Measurements from ENCODE around the gene DCAF5. TPM values are rescaled to one million over a fixed set of nuclear protein-coding genes. Genes with fewer than 3 reads are reported as not detected.
A peak's percentile ranks its signal among the peaks of the same experiment; 100 is the strongest.

Gene DCAF5
- total RNA-seq, 1 experiment from 2014 or later: 12.8 TPM

DNA sequence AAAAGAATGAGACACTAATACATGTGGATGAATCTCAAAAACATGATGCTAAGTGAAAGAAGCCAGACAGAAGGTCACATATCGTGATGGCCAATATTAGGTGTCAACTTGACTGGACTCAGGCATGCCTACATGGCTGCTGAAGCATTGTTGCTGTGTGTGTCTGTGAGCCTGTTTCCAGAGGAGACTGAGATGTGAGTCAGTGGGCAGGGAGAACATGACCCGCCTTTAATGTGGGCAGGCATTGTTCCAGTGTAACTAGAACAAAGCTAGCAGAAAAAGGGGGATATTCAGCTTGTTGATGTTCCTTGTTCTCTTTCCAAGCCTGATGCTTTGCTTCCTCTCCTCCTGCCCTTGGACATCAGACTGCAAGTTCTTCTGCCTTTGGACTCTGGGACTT lies 47.6 kb downstream of the DCAF5 start:
- peak; percentile 39 to 61 for DNase-seq (ENCODE audit: low read depth in 1 of 2, low spot score in 2 of 2)
- no peak overlapping the region for H3K4me3 ChIP-seq
- H3K27me3 ChIP-seq (replicated peaks): no peaks in the 10 kb centered on the region
- peaks cover 14% of the 10 kb centered on the region for H3K4me1 ChIP-seq (replicated peaks)
- H3K27ac ChIP-seq: no peak overlapping the region
- no peaks in the 10 kb centered on the region for H3K9me3 ChIP-seq (replicated peaks)
- H3K36me3 ChIP-seq: peaks cover 15% of the 10 kb centered on the region

DNA sequence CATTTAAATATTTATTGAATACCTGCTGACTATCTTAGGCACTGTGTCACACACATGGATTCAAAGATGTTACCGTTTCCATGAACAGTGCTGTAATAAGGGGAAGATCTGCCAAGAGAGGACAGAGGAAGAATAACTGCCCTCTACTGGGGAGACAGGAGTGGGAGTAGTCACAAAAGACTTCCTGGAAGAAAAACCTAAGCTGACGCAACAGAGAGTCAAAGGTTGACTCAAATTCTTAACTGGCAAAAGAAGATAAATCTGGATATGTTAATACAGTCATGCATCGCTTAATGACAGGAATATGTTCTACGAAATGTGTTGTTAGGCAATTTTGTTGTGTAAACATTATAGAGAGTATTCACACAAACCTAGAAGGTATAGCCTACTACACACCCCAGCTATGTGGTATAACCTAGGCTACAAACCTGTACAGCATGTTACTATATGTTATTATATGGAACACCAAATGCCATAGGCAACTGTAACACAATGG lies 51.5 kb downstream of the DCAF5 start:
- no peaks in the 10 kb centered on the region for H3K9me3 ChIP-seq (replicated peaks)
- H3K27ac ChIP-seq: peak overlapping the region; percentile 23; the same call in 1 of the 2 replicates
- H3K27me3 ChIP-seq (replicated peaks): no peaks in the 10 kb centered on the region
- no peak overlapping the region for H3K4me3 ChIP-seq
- H3K4me1 ChIP-seq (replicated peaks): peaks cover 24% of the 10 kb centered on the region
- peaks cover 6% of the 10 kb centered on the region; the same call in 1 of the 2 replicates for H3K36me3 ChIP-seq
- peak; percentile 46 to 52 for DNase-seq (ENCODE audit: low read depth in 1 of 2, low spot score in 2 of 2)

DNA sequence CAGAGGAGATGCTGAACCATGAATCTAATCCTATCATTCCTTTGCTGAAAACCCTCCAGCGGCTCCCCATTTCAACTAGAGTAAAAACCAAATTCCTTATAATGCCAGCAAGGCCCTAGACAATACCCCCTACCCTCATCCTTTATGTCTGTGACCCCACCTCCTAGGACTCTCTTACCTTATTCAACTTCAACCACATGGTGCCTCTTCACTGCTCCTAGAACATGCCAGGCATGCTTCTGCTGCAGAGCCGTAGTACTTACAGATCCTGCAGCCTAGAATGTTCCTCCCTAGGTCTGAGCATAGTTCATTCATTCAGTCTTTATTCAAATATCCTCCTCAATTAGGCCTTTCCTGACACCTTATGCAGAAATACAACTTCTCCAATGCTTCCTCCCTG lies 54.9 kb downstream of the DCAF5 start:
- peaks cover 55% of the 10 kb centered on the region for H3K4me1 ChIP-seq (replicated peaks)
- no peak overlapping the region for H3K27ac ChIP-seq
- H3K4me3 ChIP-seq: no peak overlapping the region
- H3K27me3 ChIP-seq (replicated peaks): no peaks in the 10 kb centered on the region
- DNase-seq (ENCODE audit: low read depth in 1 of 2, low spot score in 2 of 2): no peak
- peaks cover 8% of the 10 kb centered on the region; the same call in 1 of the 2 replicates for H3K36me3 ChIP-seq
- H3K9me3 ChIP-seq (replicated peaks): no peaks in the 10 kb centered on the region

DNA sequence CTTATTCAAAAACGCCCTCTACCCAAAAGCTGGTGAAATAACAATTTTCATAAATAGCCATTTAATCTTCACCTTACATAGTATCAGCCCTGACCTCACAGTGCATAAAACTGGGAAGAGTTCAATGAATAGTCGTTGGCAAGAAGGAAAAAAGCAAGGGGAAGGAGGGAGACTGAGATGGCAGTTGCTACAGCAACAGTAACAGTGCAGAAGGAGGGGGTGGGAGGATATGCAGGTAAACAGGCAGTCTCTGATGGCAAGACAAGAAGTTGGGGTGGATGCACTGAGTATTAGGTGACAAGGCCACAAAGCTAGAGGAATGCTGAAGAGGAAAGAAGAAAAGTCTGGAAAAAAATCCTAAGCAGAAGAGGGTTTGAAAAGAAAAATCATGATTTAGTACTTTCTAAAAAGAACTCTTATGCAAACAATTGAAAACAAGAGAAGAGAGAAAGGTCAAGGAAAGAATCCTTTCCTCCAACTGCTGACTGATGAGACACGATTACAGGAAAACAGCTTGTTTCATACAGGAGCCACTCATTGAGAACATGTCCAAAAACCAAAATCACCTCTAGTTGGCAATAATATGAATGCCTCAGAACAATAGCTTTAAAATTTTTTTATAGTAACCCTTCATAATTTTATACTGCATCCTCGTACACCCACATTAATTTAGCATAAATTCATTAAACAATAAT lies 56.0 kb downstream of the DCAF5 start:
- Histone ChIP-seq H3K9me3 (replicated peaks) (no peaks in the 10 kb centered on the region), H3K4me1 (replicated peaks) (peaks cover 61% of the 10 kb centered on the region), H3K27me3 (replicated peaks) (no peaks in the 10 kb centered on the region), H3K36me3 (peaks cover 5% of the 10 kb centered on the region; the same call in 1 of the 2 replicates), H3K27ac (no peak overlapping the region), H3K4me3 (no peak overlapping the region)
- DNase-seq (ENCODE audit: low read depth in 1 of 2, low spot score in 2 of 2): no peak

DNA sequence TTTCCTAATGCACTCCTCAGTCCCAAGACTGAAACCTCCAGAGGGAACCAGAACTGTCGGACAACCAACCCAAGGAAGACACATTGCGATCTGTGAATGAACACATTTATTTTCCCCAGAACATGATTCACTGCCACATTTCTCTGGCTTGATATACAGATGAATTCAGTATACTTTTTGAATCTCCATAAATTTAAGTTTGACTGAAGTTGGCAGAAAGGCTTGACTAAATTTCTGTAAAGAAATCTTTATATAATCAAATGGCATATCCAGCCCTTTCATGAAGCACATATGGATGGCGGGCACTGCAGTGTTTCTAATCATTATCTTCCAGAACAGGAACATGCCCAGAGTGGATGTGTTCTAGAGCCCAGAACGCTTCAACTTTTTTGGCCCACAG lies 56.7 kb downstream of the DCAF5 start:
- Histone ChIP-seq H3K4me3 (no peak overlapping the region), H3K27ac (no peak overlapping the region), H3K4me1 (replicated peaks) (peaks cover 55% of the 10 kb centered on the region), H3K9me3 (replicated peaks) (no peaks in the 10 kb centered on the region), H3K27me3 (replicated peaks) (no peaks in the 10 kb centered on the region), H3K36me3 (peaks cover 11% of the 10 kb centered on the region)
- DNase-seq (ENCODE audit: low read depth in 1 of 2, low spot score in 2 of 2): no peak

DNA sequence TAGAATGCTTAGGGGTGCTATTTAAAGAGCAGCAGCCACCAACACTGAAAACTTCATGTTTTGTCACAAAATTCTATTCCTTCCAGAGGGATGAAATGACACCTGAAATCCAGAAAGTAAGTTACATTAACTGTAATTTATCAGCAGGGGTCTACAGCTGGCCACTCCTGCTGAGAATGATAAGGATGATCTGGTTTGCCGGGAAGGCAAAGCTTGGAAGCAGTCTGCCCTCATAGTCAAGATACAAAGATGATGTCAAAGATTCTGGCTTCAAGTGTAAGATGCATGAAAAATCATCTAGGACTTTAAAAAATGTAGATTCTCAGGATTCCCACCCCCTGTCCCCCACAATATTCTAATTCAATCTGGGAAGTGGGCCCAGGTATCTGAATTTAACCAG lies 58.4 kb downstream of the DCAF5 start:
- peaks cover 24% of the 10 kb centered on the region for H3K36me3 ChIP-seq
- DNase-seq (ENCODE audit: low read depth in 1 of 2, low spot score in 2 of 2): no peak
- H3K27me3 ChIP-seq (replicated peaks): no peaks in the 10 kb centered on the region
- no peaks in the 10 kb centered on the region for H3K9me3 ChIP-seq (replicated peaks)
- peaks cover 52% of the 10 kb centered on the region for H3K4me1 ChIP-seq (replicated peaks)
- H3K27ac ChIP-seq: peak overlapping the region; percentile 31
- no peak overlapping the region for H3K4me3 ChIP-seq

DNA sequence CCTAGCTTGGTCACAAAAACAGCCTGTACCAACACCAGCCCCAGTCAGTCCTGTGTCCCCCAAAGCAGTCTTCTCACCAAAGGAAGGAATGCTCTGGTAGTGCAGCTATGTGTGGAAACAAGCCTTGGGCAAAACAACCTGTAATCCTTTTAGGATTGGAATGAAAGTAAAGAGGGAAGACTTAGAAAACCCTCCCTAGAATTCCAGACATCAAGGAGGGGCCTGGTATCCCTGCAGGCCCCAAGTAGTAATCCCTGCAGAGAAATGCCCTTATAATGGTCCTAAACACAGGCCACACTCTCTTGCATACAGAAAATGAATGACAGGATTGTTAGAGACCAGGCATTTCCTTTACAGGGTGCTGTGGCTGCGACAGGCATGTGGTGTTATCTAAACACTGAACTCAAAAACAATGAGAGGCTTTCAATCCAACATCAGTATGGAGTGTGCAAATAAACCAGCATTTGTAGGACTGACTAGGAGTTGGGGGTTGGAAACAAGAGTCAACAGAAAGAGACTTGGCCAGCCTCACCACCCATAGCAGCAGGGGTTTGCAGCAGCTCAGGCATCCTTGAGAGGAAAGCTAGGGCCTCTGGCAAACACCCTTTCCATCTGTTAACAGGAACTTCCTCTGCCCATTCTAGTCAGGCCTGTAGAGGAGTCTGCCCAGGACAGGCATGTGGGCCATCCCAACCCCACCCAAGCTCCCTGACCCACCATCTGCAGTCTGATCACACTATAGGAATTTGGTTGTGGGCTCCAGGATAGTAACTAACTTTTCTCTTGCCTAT lies 59.1 kb downstream of the DCAF5 start:
- Histone ChIP-seq H3K27me3 (replicated peaks) (no peaks in the 10 kb centered on the region), H3K36me3 (peaks cover 29% of the 10 kb centered on the region)
- DNase-seq (ENCODE audit: low read depth in 1 of 2, low spot score in 2 of 2): peak; percentile 75 to 87

DNA sequence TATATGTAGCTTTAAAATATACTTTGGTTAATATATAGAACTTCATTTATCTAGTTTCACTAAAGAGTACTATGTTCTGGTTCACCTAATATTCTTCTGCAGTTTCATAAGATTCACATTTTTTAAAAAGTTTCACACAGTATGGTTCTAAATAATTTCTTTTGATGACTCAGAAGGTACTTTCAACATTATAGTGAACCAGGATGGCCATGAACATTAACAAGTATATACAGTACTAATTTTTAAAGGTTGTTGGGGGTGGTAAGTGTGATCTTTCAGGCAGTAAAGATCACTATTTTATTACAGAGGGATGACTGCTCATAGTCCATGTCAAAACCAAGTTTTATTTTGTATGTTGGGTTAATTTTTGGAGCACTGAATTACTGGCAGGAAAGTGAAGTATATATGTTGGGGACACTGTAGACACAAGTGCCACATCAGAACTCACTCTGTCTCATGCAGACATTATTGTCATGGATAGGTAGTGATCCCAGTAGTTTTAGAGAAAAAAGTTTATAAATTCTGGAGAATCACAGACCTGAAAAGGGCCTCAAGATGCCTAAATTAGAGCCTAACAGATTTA lies 60.0 kb downstream of the DCAF5 start:
- Histone ChIP-seq H3K4me1 (replicated peaks) (peaks cover 60% of the 10 kb centered on the region), H3K27me3 (replicated peaks) (no peaks in the 10 kb centered on the region), H3K9me3 (replicated peaks) (no peaks in the 10 kb centered on the region), H3K36me3 (peaks cover 29% of the 10 kb centered on the region), H3K27ac (peak overlapping the region; percentile 33), H3K4me3 (no peak overlapping the region)
- DNase-seq (ENCODE audit: low read depth in 1 of 2, low spot score in 2 of 2): no peak

More for the DNA sequence above, 59.1 kb downstream of the DCAF5 start:
- Histone ChIP-seq H3K9me3 (replicated peaks) (no peaks in the 10 kb centered on the region), H3K27ac (peak overlapping the region; percentile 33), H3K4me3 (no peak overlapping the region), H3K4me1 (replicated peaks) (peaks cover 54% of the 10 kb centered on the region)

DNA sequence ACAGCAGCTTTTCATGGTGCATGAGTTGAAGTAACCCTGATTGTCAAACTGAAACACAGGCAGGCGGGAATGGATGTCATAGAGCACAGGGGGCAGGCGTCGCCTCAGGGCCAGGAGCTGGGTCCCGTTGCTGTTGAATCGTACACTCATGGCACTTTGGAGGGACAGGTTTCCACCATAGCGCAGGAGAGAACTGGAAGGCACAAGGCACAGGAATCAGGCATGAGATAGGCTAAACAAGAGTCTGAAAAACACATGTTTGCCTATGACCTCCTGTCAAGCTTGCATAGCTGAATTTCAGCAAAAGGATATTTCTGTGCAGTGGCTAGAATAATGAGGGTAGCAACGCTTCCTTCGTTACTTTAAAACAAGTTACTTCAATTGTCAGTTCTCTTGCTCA lies 61.2 kb downstream of the DCAF5 start:
- Histone ChIP-seq H3K36me3 (peaks cover 29% of the 10 kb centered on the region), H3K27ac (no peak overlapping the region), H3K4me3 (no peak overlapping the region), H3K4me1 (replicated peaks) (peaks cover 50% of the 10 kb centered on the region), H3K27me3 (replicated peaks) (no peaks in the 10 kb centered on the region), H3K9me3 (replicated peaks) (no peaks in the 10 kb centered on the region)
- no peak for DNase-seq (ENCODE audit: low read depth in 1 of 2, low spot score in 2 of 2)

DNA sequence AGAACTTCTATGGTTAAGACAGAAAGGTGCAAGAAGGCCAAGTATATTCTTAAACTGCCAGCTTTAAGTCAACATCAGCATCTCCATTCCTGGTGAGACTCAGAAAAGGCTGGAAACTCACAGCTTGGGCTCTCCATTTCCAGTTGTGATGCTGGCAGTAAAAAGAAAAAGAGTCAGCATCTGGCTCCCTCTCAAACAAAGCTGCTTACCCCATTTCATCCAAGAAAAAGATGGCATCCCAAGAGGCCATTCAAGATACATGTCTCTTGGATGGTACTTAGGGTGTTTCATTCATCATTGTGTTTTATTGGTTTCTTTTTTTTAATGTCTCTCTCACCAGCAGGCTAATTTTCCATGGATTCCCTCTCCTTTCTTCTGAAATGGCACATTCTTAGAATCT lies 61.9 kb downstream of the DCAF5 start:
- DNase-seq (ENCODE audit: low read depth in 1 of 2, low spot score in 2 of 2): no peak
- Histone ChIP-seq H3K27ac (no peak overlapping the region), H3K4me3 (no peak overlapping the region), H3K9me3 (replicated peaks) (no peaks in the 10 kb centered on the region), H3K27me3 (replicated peaks) (no peaks in the 10 kb centered on the region), H3K4me1 (replicated peaks) (peaks cover 46% of the 10 kb centered on the region), H3K36me3 (peaks cover 29% of the 10 kb centered on the region)

DNA sequence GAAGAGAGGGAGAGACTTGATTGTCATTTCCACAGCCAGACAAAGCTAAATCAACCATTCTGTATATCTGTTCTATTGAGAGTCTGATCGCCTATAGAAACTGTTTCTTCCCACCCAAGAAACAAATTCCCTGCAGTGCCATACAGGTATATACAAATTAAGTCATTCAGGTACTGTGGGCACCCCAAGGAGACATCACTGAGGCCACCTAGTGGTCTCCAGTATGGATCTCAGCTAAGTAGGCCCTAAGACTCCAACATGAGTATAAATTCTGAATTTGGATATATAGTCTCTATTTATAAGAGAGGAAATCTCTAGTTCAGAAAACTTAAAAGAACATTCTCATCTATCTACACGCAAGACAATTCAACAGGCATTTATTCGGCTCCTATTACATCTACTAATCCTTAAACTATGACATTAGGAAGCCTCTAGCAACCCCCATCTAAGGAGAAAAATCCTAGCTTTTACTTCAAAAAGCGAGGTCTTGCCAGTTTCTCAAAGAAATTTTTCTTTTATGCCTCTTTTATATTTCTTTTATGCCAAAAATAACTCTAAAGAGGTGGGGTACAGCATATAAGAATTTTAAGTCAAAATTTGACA lies 62.6 kb downstream of the DCAF5 start:
- Histone ChIP-seq H3K9me3 (replicated peaks) (no peaks in the 10 kb centered on the region), H3K27ac (no peak overlapping the region), H3K4me3 (no peak overlapping the region), H3K27me3 (replicated peaks) (no peaks in the 10 kb centered on the region), H3K4me1 (replicated peaks) (peaks cover 39% of the 10 kb centered on the region), H3K36me3 (peaks cover 29% of the 10 kb centered on the region)
- DNase-seq (ENCODE audit: low read depth in 1 of 2, low spot score in 2 of 2): no peak

DNA sequence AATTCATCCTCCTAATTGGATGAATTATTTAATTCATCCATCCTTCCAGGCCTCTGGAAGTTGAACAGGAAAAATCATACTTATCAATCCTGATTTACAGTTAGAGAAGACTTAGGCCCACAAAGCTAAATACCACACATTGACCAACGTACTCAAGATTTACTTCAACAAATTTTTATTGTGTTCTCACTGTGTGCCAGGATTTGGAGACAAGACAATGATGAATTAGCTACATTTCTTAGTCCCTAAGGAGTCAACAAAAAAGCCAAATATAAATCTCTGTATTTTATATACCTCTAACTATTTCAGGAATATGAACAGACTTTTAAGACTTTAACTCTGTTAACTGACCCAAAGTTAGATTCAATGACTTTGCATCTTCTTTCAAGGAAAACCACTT lies 63.9 kb downstream of the DCAF5 start:
- H3K27ac ChIP-seq: no peak overlapping the region
- DNase-seq (ENCODE audit: low read depth in 1 of 2, low spot score in 2 of 2): no peak
- H3K27me3 ChIP-seq (replicated peaks): no peaks in the 10 kb centered on the region
- peaks cover 29% of the 10 kb centered on the region for H3K36me3 ChIP-seq
- no peaks in the 10 kb centered on the region for H3K9me3 ChIP-seq (replicated peaks)
- H3K4me1 ChIP-seq (replicated peaks): peaks cover 27% of the 10 kb centered on the region
- no peak overlapping the region for H3K4me3 ChIP-seq

DNA sequence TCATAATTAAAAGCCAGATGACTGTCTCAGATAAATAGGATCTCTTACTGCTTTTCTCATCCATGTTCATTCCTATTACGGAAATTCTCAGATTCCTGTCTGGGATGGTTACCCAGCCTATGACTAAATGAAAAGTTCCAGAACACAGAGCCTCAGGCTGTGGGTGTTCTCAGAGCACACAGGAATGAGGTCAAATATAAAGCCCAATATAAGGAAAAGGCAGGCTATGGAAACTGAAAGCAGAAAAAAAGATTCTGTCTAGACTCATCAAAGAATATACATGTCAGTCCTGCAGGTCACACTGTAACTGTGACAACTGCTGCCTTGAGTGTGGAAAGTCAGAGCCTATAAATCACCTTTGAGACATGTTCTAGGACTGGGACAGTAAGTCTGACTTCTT lies 64.3 kb downstream of the DCAF5 start:
- H3K4me1 ChIP-seq (replicated peaks): peaks cover 22% of the 10 kb centered on the region
- H3K27me3 ChIP-seq (replicated peaks): no peaks in the 10 kb centered on the region
- H3K27ac ChIP-seq: no peak overlapping the region
- H3K36me3 ChIP-seq: peaks cover 29% of the 10 kb centered on the region
- no peaks in the 10 kb centered on the region for H3K9me3 ChIP-seq (replicated peaks)
- H3K4me3 ChIP-seq: no peak overlapping the region
- peak in 1 of 2 experiments; percentile 34 for DNase-seq (ENCODE audit: low read depth in 1 of 2, low spot score in 2 of 2)

Data from SJSA1 (cell line).